Midbrain (tissue), 1 donor: Measurements from ENCODE around the gene ASB10.
A peak's percentile ranks its signal among the peaks of the same experiment; 100 is the strongest.

ENCODE experiments used
- DNase-seq: peaks from one replicate; lab custom pipeline; 2025; lab: John Stamatoyannopoulos, UW

Gene ASB10

GRCh38 chr7:151166629-151167196 lies 20.3 kb downstream of the ASB10 start:
- DNase-seq = no peak

- no peak for DNase-seq
Observed at GRCh38 chr7:151161757-151162156, 25.3 kb downstream of the ASB10 start.

- DNase-seq = no peak
Observed at GRCh38 chr7:151157645-151158329, 29.3 kb downstream of the ASB10 start.

- no peak for DNase-seq
Observed at GRCh38 chr7:151152643-151153513, 34.2 kb downstream of the ASB10 start.

- DNase-seq = no peak
Observed at GRCh38 chr7:151150388-151150787, 36.7 kb downstream of the ASB10 start.

GRCh38 chr7:151148319-151149259 lies 38.5 kb downstream of the ASB10 start:
- DNase-seq = no peak

GRCh38 chr7:151146761-151147160 lies 40.3 kb downstream of the ASB10 start:
- peak; percentile 50 for DNase-seq

GRCh38 chr7:151144387-151144786 lies 42.7 kb downstream of the ASB10 start:
- DNase-seq = no peak

- no peak for DNase-seq
Observed at GRCh38 chr7:151143261-151144015, 43.6 kb downstream of the ASB10 start.

- DNase-seq = peak; percentile 77
Observed at GRCh38 chr7:151142686-151143040, 44.4 kb downstream of the ASB10 start.

GRCh38 chr7:151141855-151142685 lies 45.0 kb downstream of the ASB10 start:
- no peak for DNase-seq

GRCh38 chr7:151141311-151141854 lies 45.7 kb downstream of the ASB10 start:
- no peak for DNase-seq

GRCh38 chr7:151140826-151141225 lies 46.2 kb downstream of the ASB10 start:
- DNase-seq = no peak

GRCh38 chr7:151139791-151140190 lies 47.3 kb downstream of the ASB10 start:
- DNase-seq = no peak

GRCh38 chr7:151139071-151139790 lies 47.8 kb downstream of the ASB10 start:
- no peak for DNase-seq

- DNase-seq = no peak
Observed at GRCh38 chr7:151138153-151138851, 48.7 kb downstream of the ASB10 start.

- DNase-seq = no peak
Observed at GRCh38 chr7:151137791-151138152, 49.3 kb downstream of the ASB10 start.

GRCh38 chr7:151137076-151137675 lies 49.9 kb downstream of the ASB10 start:
- DNase-seq = no peak
